GM19025 (cell line): ENCODE data around the gene NIT1.

Experiments
- ATAC-seq: cut with Tn5 transposase; IDR thresholded peaks from one replicate; pipeline ENCODE4 v1.9.1; 2021; ENCODE audit warnings: mild to moderate bottlenecking, low read depth, moderate library complexity; ENCODE audit not compliant: unreplicated experiment

NIT1 gene

DNA sequence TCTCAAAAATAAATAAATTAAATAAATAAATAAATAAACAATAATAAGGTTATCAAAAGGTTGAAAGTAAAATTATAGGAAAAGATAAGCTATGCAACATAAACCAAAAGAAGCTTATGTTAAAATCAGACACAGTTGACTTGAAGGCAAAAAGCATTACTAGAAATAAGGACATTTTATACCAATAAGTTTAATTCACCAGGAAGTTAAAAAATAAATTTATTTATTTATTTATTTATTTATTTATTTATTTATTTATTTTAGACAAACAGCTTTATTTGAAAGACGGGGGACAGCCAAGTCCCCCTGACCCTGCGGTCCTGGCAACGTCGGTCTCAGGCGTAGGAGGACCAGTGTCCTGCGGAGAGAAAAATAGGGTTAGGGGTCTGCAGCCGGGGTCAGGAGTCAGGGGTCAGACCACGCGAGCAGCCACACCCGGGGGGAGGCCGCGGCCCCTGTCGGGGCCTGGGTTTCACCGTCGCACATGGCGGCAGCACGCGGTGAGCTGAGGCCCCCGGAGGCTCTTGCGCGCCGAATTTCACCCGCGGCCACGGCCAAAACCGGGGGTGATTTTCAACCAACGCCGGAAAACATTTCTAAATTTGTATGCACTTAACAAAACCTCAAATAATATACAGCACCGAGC is 23.0 kb downstream of the NIT1 start:
- ATAC-seq, result no peak

DNA sequence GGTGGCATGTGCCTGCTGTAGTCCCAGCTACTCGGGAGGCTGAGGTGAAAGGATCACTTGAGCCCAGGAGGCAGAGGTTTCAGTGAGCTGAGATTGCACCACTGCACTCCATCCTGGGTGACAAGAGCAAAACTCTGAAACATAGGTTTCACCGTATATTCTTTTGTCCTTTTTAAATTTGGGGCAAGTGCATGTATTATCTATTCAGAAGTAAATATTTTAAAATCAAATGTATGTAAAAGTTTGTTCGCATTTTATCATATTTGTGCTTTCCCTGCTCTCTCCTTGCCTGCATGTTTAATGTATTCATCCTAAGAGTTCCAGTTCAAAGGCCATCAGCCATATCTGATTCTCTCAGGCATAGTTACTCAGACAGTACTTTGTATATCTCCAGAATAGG is 27.9 kb downstream of the NIT1 start:
- ATAC-seq, result no peak

DNA sequence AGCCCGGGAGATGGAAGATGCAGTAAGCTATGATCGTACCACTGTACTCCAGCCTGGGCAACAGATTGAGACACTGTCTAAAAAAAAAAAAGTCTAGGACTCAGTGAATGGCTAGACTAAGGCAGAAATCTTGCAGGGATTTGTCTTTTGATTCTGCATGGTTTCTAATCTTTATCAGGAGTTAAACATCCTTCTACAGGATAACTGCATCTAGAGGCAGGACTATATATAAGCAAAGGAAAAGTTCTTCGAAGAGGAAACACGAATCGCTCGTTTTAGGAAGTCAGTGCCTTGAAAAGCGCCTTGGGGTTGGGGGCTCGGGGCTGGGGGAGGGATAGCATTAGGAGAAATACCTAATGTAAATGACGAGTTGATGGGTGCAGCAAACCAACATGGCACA is 35.3 kb downstream of the NIT1 start:
- ATAC-seq, result no peak

DNA sequence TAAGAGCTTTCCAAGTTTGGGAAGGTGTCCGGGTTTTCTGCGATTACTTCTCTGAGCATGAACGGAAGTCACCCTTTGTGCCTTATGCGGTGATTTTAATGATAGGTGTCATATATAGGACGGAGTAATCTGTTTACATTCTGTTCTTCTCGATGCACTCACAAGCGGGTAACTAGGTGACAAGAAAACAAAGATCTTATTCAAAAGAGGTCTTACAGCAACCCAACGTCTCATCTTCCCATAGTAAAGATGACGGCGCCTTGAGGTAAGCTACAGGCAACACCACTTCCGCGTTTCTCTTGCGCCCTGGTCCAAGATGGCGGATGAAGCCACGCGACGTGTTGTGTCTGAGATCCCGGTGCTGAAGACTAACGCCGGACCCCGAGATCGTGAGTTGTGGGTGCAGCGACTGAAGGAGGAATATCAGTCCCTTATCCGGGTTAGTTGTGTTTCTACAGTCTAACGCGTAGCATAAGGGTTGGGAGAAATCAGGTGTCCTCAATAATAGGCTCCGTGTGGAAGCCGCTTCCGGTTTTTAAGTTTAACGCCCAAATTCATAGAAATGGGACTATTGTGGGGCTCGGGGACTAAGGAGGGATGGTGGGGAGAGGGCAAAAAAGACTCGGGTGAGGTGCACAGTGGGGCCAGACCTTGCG is 35.9 kb downstream of the NIT1 start, which contains the start of gene UFC1:
Gene UFC1, plus strand, starts transcription at position 297 of the 656 bp plus-strand sequence. Its CDS starts 20 bp downstream, at position 317.
- peak; percentile 82 for ATAC-seq

DNA sequence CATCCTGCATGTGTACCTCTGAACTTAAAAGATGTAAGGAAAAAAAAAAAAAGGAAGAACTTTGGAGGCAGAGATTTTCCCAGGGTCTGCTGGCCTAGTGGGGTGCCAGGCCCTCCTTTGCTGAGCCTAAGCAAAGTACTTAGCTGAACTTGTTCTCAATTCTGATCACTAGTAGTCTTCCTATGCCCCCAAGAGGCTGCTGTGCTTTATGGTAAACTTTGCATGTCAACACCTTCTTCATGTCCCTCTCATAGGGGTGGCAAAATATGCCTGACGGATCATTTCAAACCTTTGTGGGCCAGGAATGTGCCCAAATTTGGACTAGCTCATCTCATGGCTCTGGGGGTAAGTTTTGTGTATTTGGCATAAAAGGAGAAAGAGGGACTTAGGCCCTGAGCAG is 40.0 kb downstream of the NIT1 start:
- ATAC-seq, result no peak

DNA sequence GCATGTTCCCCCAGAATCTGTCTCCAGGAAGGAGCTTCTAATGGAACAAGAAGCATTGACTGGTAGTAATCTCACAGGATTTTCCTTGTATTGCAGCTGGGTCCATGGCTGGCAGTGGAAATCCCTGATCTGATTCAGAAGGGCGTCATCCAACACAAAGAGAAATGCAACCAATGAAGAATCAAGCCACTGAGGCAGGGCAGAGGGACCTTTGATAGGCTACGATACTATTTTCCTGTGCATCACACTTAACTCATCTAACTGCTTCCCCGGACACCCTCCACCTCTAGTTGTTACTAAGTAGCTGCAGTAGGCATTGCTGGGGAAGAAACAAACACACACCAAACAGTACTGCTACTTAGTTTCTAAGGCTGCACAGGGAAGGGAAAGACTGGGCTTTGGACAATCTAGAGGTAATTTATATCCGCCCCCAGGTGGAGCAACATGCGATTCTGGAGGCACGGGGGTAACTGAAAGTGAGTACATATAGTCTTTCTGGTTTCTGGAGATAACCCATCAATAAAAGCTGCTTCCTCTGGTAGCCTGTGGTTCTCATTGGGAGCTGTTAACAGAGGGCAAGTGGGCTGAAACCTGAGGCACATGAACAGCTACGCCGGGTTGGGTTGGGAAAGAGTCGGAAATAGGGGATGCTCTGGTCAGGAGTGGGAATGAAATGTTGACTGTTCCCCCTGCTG is 40.6 kb downstream of the NIT1 start:
- no peak for ATAC-seq

DNA sequence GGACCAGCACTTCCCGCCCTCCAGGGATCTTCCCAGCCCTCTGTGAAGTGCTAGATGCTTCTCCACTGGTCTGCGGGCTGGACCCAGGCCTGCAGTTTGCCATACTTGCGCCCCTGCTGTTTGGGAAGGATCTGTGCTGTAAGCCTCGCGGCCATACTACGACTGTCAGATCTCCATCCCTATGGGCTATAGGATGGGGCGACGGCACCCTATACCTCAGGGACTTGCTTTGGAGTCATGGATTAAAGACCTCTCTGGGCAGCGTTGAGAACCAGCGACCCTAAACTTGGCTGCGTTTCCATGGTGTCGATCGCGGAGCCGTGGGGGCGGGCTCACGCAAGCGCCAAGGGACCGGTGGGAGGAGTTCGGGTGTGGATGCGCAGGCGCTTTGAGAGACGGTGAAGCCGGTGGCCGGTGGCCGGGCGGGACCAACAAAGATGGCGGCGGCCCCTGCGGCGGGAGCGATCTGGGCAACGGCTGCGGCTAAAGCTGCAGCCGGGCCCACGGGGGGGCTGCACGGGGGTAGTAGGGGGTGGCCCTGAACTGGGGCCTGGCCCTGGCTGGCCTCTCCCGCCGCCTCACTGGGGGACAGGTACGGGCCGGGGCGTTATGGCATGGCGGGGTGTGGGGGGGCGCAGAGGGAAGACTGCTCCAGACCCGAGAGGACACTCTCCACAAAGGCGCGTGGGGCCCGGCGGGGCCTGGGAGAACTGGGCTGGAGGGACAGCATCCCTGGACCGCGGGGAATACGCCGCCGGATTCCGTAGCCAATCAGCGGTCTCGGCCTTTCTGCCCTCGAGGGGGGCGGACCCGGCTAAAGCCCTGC is 41.4 kb downstream of the NIT1 start, which contains the start of gene USP21:
Gene USP21, plus strand, starts transcription at position 414 of the 826 bp plus-strand sequence. CDS start 1,141 bp downstream, outside the sequence.
- ATAC-seq, result peak; percentile 90

DNA sequence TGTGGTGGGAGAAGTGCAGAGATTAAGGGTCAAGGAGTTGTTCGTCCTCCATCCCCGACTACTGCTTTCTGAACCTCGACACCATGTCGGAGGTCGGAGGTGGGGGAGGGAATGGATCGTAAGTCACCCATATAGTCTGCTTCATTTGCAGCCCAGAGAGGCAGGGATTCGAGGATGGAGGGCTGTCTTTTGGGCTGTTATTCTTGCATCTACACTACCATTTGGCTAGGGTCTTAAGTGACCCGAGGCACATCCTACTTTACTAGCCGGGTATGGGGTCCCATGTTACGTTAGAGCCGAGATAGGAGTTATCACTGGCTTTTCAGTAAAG is 42.0 kb downstream of the NIT1 start:
- ATAC-seq, result no peak

DNA sequence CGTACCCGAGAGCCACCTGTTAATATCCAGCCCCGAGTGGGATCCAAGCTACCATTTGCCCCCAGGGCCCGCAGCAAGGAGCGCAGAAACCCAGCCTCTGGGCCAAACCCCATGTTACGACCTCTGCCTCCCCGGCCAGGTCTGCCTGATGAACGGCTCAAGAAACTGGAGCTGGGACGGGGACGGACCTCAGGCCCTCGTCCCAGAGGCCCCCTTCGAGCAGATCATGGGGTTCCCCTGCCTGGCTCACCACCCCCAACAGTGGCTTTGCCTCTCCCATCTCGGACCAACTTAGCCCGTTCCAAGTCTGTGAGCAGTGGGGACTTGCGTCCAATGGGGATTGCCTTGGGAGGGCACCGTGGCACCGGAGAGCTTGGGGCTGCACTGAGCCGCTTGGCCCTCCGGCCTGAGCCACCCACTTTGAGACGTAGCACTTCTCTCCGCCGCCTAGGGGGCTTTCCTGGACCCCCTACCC is 42.8 kb downstream of the NIT1 start:
- no peak for ATAC-seq

DNA sequence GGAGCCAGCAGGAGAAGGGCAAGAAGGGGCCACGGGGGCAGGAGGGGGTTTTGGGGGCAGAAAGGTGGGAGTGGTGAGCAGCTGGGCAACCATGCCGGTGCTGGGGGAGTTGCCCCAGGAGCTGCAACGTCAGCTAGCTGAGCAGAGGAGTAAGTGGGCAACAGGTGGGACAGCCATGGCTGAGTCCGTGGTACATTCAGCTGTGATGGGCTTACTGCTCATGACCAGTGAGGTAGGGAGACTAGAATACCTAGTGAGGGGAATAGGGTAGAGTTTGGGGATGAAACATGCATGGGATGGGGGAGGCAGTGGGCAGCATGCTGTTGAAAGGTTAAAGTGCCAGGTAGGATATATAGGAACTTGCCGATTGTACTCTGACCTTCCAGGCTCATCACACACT is 43.7 kb downstream of the NIT1 start:
- ATAC-seq, result no peak

DNA sequence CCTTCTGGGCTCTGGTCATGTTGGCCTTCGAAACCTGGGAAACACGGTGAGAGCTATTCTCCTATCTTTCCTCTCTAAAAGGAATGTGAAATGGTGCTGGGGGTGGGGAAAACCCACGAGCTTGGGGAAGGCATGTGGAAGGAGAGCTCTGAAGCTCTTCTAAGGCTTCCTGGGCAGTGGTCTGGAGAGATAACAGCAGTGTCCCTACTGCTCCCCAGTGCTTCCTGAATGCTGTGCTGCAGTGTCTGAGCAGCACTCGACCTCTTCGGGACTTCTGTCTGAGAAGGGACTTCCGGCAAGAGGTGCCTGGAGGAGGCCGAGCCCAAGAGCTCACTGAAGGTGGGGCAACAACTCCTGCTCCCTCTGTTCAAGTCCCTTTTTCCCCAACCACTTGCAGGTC is 44.1 kb downstream of the NIT1 start:
- no peak for ATAC-seq

DNA sequence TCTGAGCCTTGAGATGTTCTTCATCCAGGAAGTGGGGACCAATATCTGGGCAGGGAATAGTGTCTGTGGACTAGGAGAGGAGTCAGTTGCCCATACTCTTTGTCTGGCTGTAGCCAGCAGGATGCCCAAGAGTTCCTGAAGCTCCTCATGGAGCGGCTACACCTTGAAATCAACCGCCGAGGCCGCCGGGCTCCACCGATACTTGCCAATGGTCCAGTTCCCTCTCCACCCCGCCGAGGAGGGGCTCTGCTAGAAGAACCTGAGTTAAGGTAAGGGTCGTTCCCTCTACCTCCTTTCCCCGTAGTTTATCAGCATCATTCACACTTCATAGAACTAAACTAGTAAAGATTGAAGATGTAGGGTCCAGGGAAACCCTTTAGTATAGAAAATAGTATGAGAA is 44.9 kb downstream of the NIT1 start:
- no peak for ATAC-seq

DNA sequence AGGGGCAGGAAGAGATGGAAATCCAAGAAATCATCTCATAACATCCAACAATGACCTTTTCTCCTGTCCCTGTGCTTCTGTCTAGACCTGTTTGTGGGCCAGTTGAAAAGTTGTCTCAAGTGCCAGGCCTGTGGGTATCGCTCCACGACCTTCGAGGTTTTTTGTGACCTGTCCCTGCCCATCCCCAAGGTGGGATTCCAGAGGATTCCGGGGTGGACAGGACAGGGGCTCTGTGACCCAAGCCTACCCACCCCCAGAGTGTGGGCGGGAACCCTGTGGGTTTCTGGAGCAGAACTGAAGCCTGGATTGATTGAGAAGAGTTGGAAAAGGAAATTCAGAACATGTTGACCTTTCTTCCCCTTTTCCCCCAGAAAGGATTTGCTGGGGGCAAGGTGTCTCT is 45.9 kb downstream of the NIT1 start:
- no peak for ATAC-seq

DNA sequence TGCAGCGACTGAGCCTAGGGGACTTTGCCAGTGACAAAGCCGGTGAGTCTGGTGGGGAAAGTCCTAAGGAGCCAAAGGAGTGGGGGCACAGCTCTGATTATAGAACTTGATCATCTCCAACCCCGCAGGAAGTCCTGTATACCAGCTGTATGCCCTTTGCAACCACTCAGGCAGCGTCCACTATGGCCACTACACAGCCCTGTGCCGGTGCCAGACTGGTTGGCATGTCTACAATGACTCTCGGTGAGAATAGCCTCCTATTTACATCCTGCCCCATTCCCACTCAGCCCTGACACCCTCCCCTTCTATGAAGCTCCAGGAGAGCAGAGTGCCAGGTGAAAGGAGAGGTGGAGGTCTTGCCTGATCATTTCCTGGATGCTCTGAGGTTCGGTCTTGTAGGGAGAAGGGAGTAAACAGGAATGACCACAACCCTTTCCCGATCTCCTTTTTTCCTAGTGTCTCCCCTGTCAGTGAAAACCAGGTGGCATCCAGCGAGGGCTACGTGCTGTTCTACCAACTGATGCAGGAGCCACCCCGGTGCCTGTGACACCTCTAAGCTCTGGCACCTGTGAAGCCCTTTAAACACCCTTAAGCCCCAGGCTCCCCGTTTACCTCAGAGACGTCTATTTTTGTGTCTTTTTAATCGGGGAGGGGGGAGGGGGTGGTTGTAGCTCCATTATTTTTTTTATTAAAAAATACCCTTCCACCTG is 47.2 kb downstream of the NIT1 start:
- ATAC-seq, result no peak

DNA sequence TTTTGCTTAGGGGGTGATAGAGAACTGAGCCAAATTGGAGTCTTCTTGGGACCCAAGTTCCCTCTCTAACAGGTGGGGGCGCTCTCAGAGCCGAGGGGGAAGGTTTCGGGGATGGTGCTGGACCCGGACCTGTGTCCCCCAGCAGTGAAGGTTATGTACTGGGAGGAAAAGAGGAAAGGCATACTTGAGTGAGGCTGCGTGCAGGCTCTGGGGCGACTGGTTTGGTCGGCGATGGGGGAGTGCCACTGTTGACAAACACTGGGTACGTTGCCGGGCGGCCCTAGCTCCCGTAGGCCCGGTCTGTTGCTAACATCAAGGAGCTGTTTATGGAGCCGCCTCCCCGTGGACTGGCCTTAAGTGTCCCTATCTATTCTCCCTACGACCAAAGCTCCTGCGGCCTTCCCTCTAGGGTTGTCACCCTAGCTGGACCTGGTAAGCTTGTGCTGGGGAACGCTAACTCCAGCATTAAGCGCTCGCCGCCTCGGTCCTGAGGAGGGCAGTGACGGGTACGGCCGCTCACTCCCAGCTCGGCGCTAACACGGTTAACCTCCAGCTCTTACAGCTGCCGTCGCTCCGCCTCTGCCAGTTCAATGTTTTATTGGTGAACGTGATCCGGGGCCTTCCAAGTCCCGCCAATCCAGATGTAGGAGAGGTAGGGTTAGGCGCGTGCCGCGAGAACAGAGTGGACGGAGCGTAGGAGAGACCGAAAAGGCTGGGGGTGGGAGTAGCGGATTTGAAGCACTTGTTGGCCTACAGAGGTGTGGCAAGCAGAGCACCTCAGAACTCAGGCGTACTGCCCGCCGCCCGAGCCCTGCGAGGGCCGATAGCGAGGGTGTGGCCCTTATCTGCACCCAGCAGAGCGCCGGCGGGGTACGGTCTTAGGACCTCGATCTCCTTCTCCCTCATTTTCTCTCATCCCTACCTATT is 48.1 kb downstream of the NIT1 start, which contains the start of gene PPOX:
Gene PPOX, plus strand, starts transcription at position 685 of the 927 bp plus-strand sequence. CDS start 422 bp downstream, outside the sequence.
- peak; percentile 93 for ATAC-seq

DNA sequence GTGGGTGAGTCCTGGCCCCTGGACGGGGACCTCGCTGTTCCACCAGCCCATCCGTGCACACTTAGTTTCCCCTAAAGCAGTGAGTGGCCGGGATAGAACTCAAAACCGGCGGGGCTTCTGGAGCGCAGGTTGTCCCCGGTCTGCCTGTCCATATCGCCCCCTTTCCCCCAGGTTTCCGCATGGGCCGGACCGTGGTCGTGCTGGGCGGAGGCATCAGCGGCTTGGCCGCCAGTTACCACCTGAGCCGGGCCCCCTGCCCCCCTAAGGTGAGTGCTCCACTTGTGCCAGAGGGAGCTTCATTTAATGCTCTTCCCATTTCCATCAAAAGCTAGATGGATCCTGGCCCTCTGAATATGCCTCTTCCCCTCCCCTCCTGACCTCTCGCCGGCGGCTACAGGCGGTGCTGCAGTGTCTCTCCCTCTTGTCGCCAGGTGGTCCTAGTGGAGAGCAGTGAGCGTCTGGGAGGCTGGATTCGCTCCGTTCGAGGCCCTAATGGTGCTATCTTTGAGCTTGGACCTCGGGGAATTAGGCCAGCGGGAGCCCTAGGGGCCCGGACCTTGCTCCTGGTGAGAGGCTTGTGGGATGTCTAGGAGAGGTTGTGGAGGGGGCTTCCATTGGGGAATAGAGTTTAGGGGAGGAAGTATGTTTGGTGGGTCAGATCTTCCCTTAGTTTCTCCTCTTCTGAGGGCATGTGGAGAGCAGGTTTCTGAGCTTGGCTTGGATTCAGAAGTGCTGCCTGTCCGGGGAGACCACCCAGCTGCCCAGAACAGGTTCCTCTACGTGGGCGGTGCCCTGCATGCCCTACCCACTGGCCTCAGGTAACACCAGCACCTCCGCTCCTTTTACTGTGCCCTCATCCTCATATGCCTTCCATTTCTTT is 49.0 kb downstream of the NIT1 start:
- ATAC-seq, result no peak

DNA sequence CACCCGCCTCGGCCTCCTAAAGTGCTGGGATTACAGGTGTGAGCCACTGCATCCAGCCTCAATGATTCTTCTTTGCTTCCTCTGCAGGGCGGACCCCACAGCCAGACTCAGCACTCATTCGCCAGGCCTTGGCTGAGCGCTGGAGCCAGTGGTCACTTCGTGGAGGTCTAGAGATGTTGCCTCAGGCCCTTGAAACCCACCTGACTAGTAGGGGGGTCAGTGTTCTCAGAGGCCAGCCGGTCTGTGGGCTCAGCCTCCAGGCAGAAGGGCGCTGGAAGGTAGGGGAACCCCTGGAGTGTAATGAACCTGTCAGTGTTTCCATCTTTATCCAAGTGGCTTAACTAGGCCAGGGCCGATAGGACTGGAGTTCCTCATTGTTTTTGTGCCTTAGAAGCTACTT is 51.0 kb downstream of the NIT1 start:
- ATAC-seq, result no peak
